Epithelial cell of esophagus (primary cell): ENCODE results near the gene SSC4D.

Experiments used
- DNase-seq: peaks from one replicate; pipeline ENCODE4 v3.0.0; 2010; ENCODE audit warnings: low read depth
- H3K4me3 ChIP-seq: 2 replicates; pipeline ENCODE4 v1.5.1; 2011; ENCODE audit warnings: mild to moderate bottlenecking, low read length, control low read depth
- TF ChIP-seq, protein P1 (sequence below): IDR thresholded peaks from 2 replicates; pipeline ENCODE4 v1.5.1; 2011; ENCODE audit warnings: low read depth, mild to moderate bottlenecking, low read length, control low read depth, inconsistent platforms; ENCODE audit not compliant: insufficient read depth; ENCODE audit errors: missing control alignments

The SSC4D gene

DNA sequence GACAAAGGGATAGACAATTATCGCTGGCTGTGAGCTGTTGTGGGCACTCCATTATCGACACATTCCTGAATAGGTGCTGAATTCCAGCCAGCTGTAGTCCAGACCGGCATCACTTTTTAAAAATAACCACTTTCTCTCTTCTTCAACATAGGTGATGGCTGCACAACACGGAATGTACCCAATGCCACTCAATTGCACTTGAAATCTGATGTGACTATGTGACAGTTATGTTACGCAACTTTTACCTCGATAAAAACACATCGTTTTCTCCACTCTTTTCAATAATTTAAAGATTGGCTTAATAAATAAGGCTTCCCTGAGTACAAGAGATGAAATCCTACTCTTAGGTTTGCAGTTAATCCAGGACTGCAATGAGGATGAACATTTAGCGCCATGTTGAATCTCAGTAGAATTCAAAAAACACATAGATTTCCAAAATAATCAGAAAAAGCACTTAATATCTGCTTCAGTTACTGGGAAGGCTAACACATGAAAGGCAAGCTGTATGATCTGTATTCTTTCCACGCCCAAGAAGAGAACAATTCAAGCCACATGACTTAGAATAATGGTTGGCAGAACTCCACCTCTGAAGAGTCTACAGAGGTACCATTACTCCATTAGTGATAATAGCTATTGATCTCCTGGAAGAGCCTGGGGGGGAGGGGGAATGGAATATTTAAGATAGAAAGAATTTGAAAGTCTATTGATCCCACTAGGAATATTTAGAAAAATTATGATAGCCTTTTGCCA is 54.3 kb downstream of the SSC4D start:
- H3K4me3 ChIP-seq, result no peak overlapping the region
- TF ChIP-seq, protein P1, sequence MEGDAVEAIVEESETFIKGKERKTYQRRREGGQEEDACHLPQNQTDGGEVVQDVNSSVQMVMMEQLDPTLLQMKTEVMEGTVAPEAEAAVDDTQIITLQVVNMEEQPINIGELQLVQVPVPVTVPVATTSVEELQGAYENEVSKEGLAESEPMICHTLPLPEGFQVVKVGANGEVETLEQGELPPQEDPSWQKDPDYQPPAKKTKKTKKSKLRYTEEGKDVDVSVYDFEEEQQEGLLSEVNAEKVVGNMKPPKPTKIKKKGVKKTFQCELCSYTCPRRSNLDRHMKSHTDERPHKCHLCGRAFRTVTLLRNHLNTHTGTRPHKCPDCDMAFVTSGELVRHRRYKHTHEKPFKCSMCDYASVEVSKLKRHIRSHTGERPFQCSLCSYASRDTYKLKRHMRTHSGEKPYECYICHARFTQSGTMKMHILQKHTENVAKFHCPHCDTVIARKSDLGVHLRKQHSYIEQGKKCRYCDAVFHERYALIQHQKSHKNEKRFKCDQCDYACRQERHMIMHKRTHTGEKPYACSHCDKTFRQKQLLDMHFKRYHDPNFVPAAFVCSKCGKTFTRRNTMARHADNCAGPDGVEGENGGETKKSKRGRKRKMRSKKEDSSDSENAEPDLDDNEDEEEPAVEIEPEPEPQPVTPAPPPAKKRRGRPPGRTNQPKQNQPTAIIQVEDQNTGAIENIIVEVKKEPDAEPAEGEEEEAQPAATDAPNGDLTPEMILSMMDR, result no peak
- DNase-seq, result no peak

DNA sequence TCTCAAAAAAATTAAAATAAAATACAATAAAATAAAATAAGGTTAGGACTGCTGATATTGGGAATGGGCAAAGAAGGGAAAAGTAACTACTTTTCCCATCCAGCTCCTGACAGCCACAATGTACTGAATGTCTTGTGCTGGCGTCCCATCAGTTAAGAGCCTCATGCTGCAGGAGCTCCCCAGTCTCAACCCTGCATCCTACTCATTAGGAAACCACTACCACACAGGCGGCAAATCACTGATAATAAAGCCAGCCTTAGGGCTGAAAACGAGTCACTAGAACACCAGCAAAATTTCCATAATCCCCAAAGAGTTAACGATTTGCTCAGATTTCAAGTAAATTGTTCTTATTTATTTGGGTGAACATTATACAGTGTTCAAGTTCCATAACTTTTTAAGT is 55.0 kb downstream of the SSC4D start:
- no peak overlapping the region for H3K4me3 ChIP-seq

DNA sequence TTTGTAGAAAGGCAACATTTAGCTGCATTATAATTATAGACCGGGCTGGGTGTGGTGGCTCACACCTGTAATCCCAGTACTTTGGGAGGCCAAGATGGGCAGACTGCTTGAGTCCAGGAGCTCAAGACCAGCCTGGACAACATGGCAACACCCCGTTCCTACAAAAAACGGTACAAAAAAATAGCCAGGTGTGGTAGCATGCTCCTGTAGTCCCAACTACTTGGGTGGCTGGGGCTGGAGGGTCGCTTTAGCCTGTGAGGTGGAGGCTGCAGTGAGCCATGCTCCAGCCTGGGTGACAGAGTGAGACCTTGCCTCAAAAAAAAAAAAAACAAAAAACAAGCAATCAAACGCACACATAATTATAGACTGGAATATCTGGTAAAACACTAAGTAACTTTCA is 55.8 kb downstream of the SSC4D start:
- TF ChIP-seq, protein P1, result no peak
- DNase-seq, result no peak
- H3K4me3 ChIP-seq, result no peak overlapping the region

More for the DNA sequence above, 55.0 kb downstream of the SSC4D start:
- DNase-seq, result no peak
- TF ChIP-seq, protein P1, result no peak

DNA sequence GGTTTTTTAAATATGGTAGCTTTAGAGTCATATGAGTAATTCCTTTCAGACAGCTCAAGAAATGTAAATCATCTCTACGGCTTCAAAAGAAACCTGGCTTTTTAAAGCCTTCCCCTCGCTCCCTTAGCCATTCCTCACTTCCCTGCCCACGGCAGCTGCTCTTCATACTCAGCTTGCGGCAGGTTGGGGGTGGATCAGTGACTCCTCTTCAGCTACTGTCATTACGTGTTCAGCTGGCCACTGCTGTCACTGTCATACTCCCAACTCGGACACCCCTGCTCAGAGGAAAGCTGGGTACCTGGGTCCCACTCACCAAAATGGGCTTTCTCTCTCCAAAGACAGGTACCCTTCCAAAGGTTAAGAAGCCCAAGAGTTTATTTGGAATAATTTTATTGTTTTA is 57.3 kb downstream of the SSC4D start:
- TF ChIP-seq, protein P1, result no peak
- no peak overlapping the region for H3K4me3 ChIP-seq
- DNase-seq, result no peak

DNA sequence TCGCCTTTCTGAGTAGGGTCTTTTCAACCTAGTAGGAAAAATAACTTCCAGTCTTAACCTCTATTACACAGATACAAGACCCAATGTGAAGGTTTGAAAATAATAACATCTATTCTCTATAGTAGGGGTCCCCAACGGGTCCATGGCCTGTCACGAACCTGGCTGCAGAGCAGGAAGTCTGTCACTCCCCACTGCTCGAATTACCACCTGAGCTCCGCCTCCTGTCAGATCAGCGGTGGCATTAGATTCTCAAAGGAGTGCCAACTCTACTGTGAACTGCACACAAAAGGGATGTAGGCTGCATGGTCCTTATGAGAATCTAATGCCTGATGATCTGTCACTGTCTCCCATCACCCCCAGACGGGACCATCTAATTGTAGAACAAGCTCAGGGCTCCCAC is 58.1 kb downstream of the SSC4D start:
- DNase-seq, result no peak
- TF ChIP-seq, protein P1, result no peak

DNA sequence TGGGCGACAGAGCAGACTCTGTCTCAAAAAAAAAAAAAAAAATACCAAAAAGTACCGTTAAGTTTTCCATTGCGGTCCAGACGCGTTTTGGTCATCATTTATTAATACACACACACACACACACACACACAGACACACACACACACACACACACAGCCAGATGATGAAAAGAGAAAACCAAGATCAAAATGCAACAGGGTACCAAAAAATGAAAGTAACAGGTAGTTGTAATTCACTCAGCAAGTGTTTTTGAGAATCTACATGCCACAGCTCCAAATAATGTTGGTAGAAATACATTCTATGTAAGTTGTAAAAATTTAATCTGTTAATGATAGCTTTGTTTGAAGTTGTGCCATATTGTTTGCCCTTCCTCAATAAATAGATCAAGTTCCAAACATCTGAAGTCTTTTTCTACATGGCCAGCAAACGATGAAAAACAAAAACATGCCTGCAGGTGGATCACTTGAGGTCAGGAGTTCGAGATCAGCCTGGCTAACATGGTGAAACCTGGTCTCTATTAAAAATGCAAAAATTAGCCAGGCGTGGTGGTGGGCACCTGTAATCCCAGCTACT is 60.1 kb downstream of the SSC4D start:
- H3K4me3 ChIP-seq, result no peak overlapping the region
- DNase-seq, result no peak
- TF ChIP-seq, protein P1, result no peak

More for the DNA sequence above, 58.1 kb downstream of the SSC4D start:
- no peak overlapping the region for H3K4me3 ChIP-seq
